ENCODE measurements around the gene SIRT2.

- TF ChIP-seq KLF10 (tag by site-specific recombination; IDR thresholded peaks at IDR 0.05) (0 out of 2 replicates have a peak, but pooled peaks have one; percentile 19), TRIM28 (IDR thresholded peaks at IDR 0.05; ENCODE audit: borderline replicate concordance, low read length) (no peak), ZBTB17 (tag by site-specific recombination; IDR thresholded peaks at IDR 0.05) (no peak), ZNF112 (tag by site-specific recombination; IDR thresholded peaks at IDR 0.05) (no peak), ZNF658 (tag by site-specific recombination; IDR thresholded peaks at IDR 0.05) (no peak)
- TF ChIP-seq, protein P1, sequence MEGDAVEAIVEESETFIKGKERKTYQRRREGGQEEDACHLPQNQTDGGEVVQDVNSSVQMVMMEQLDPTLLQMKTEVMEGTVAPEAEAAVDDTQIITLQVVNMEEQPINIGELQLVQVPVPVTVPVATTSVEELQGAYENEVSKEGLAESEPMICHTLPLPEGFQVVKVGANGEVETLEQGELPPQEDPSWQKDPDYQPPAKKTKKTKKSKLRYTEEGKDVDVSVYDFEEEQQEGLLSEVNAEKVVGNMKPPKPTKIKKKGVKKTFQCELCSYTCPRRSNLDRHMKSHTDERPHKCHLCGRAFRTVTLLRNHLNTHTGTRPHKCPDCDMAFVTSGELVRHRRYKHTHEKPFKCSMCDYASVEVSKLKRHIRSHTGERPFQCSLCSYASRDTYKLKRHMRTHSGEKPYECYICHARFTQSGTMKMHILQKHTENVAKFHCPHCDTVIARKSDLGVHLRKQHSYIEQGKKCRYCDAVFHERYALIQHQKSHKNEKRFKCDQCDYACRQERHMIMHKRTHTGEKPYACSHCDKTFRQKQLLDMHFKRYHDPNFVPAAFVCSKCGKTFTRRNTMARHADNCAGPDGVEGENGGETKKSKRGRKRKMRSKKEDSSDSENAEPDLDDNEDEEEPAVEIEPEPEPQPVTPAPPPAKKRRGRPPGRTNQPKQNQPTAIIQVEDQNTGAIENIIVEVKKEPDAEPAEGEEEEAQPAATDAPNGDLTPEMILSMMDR (tag by site-specific recombination; IDR thresholded peaks at IDR 0.05): no peak
These were observed 58.1 kb downstream of the SIRT2 start for GRCh38 chr19:38841180-38841766.
